Measurements from ENCODE around the gene IL21R.
"Not testable (repeated sequence)": the region's sequence is repeated elsewhere in the genome, so short reads cannot be mapped to it uniquely, and the experiment has no call there.

IL21R gene

GRCh38 chr16:27428026-27428785 lies 26.2 kb downstream of the IL21R start:
- no peak for DNase-seq

DNA sequence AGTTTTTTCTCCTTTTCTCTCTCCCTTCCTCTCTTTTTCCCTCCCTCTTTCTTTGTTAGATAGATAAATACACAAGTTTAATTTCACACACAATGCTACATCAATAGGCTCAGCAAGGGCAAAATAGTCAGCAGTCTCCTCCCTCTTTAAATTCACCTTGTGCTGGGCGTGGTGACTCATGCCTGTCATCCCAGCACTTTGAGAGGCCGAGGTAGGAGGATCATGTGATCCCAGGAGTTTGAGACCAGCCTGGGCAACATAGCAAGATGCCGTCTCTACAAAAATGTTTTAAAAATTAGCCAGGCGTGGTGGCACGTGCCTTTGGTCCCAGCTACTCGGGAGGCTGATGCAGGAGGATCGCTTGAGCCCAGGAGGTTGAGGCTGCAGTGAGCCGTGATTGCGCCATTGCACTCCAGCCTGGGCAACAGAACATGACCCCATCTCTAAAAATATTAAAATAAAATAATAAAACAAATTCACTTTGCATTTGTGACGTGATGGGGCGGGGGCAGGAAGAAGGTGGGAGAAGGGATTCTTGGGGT lies 27.4 kb downstream of the IL21R start:
- DNase-seq, result no peak

DNA sequence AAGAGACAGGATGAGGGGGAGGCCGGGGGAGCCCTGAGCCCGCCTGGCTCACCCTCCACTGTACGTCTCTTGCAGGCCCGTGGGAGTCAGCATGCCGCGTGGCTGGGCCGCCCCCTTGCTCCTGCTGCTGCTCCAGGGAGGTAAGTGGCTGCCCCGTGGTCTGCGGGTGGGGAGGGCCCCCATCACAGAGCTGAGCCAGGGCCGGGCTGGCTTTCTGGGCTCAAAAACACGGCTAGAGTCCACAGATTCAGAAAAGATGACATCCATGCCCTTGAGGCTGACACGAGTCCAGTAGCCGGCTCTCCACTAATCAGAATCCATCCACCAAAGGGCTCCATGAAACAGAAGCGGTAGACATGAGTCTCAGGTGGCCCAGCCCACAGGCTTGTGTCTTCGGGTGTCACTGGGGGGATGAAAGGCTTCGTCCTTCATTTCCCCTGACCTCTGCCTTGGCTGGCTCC lies 28.0 kb downstream of the IL21R start:
- DNase-seq, result no peak

DNA sequence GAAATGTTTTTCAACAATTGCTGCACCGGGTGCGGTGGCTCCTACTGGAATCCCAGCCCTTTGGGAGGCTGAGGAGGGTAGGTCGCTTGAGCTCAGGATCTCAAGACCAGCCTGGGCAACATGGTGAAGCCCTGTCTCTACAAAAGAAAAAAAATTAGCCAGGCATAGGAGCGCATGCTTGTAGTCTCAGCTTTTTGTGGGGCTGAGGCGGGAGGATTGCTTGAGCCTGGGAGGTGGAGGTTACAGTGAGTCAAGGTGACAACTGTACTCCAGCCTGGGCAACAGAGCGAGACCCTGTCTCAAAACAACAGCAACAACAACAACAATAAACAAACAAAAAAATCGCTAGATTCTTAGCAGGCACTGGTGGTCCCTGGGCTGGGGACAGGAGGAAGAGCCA lies 28.5 kb downstream of the IL21R start:
- DNase-seq, result no peak

GRCh38 chr16:27430923-27431484 lies 29.0 kb downstream of the IL21R start:
- DNase-seq, result no peak

DNA sequence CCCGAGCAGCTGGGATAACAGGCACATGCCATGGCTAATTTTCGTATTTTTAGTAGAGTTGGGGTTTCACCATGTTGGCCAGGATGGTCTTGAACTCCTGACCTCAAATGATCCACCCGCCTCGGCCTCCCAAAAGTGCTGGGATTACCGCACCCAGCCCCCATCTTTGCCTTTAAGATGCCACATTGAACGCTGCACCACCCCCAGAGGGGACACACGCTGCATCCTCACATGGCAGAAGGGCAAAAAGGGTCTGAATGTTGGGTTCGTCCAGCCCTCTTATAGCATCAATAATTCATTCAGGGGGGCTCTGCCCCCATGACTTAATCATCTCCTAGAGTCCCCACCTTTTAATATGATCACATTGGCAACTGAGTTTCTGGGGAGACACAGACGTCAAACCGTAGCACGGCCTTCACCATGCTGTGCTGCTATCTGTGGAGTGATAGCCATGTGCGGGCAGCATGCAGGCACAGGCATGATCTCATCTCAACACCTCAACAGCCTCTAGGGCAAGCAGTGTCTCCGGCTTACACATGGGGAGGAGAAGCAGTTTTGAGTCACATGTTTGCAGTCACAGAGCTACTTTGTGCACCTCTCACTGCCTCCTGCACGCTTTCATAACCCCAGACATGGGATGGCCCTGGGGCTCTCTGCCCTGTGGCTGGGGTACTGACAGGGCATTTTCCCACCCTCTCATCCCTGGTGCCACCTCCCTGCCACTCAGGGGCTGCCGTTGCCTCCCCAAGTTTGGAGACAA lies 30.0 kb downstream of the IL21R start:
- no peak for DNase-seq

DNA sequence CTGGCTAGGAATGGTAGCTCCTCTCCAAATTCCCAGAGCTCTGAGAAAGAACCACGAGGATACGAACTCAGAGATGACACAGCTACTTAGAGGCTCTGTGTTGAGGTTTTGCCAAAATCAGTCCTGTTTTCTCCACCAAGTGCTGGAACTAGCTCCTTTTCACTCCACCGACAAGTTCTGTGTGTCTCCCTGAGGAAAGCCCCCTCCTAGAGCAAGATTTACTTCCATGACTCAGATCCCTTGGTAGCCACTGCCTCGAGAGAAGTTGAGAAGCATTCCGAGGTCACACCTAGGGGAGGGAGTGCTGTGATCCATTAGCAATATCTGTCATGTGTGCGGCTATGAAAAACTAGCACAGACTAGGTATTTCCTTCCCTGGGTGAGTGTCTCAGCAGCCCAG lies 30.6 kb downstream of the IL21R start:
- no peak for DNase-seq

GRCh38 chr16:27433191-27433590 lies 31.2 kb downstream of the IL21R start:
- DNase-seq, result not testable (repeated sequence)

DNA sequence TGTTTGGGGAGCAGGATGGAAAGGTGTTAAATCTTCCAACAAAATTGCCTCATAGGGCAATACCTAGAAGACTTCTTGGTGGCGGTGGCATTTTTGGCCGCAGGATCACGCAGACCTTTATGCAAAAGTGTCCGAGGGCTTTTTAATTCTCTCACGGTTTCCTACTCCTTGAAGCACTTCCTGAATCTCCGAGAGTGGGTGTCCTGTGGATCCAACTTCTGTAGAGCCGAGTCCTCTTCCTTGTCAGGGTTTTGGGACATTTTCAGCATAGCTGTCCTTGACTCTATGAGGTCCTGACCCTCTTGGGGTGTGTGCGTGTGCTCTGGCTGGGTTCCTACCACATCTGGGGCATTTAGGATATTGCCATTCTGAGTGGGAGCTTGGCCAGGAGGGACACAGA lies 31.7 kb downstream of the IL21R start:
- no peak for DNase-seq

DNA sequence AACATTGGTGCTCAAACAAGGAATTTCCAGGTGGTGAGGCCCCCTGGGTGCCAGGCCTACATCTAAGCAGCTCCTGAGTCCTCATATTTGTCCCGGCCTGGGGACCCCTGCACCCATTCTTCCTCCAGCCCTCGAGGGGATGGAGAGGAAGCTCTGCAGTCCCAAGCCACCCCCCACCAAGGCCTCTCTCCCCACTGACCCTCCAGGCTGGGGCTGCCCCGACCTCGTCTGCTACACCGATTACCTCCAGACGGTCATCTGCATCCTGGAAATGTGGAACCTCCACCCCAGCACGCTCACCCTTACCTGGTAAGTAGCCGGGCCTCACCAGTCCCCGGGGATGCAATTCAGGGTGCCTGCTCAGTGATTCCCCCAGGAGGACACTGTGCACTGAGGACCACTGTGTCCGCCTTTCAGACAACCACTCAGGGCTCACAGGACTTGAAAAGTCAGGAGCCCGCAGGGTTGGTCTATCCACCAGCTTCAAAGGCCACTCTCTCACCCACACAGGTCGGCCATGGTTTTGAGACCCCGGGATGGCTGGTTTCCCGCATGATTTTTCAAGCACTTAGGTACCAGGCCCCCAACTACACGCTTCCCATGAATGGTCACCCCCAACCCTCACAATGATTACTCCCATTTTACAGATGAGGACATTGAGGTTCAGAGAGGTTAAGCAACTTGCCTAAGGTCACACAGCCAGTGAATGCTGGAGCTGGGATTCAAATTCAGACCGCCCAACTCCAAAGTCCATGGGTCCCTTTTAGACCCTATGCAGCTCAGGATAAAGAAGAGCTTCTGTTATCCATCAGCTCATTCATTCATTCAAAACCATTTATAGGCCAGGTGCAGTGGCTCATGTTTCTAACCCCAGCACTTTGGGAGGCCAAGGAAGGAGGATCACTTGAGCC lies 32.4 kb downstream of the IL21R start:
- DNase-seq, result no peak

DNA sequence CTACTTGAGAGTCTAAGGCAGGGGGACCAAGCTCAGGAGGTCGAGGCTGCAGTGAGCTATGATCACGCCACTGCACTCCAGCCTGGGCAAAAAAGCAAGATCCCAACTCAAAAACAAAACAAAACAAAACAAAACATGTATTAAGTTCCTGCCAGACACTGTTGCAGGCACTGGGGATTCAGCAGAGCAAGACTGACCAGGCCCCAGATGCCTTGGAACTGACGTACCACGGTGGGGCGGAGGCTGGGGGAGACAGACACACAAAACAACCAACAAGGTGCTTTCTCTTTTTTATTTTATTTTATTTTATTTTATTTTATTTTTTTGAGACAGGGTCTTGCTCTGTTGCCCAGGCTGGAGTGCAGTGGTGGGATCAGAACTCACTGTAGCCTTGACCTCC lies 33.2 kb downstream of the IL21R start:
- not testable (repeated sequence) for DNase-seq

GRCh38 chr16:27436065-27436464 lies 34.1 kb downstream of the IL21R start:
- no peak for DNase-seq

DNA sequence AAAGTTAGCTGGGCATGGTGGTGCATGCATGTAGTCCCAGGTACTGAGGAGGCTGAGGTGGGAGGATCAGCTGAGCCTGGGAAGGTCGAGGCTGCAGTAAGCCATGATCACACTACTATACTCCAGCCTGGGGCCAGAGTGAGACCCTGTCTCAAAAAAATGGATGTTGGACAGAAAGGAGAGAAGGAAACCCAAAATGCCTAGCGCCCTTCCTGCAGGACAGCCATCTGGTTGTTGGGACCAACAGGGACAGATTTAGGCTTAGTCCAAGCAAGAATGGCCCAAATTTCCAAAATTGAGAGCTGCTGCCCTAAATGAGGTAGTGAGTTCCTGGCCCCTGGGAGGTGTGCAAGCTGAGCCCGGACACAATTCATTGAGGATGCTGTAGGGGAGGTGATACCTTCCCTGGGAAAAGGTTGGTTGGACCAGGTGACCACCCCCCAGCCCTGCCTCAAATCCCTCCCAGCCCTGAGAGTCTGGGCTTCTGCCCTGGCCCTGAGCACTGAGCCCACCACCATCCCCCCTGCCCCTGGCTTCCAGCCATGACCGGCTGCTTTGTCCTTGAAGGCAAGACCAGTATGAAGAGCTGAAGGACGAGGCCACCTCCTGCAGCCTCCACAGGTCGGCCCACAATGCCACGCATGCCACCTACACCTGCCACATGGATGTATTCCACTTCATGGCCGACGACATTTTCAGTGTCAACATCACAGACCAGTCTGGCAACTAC lies 35.1 kb downstream of the IL21R start:
- no peak for DNase-seq

GRCh38 chr16:27437946-27438345 lies 36.0 kb downstream of the IL21R start:
- no peak for DNase-seq

DNA sequence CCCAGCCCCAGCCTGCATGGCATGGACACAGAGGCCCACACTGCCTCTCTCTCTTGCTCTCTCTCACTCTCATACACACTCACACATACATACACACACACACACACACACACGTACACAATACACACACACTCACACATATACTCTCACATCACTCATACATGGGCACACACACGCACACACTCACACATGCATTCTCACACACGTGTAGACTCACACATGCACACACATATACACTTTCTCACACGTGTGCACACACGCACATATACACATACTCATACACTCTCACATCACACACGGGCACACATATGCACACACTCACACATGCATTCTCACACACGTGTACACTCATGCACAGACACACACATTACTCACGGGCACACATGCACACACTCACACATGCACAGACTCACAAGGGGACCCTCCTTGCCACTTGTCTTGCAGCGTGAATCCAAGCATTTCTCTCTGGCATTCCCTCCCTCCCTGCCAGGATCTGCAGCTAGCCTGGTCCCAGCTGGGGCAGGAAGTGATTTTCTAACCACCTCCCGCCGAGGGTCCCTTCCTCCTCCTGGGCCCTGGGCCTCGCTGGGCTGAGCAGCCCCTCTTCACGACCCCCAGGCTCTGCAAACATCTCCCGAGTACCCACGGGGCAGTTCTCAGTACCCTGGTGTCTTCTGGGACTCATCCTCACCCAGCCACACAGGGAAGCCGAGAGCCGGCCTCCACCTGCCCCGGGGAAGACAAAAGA lies 37.5 kb downstream of the IL21R start:
- no peak for DNase-seq

GRCh38 chr16:27441276-27441675 lies 39.3 kb downstream of the IL21R start:
- no peak for DNase-seq

- no peak for DNase-seq
Observed at GRCh38 chr16:27441998-27442397, 40.0 kb downstream of the IL21R start.

- DNase-seq, result no peak
Observed at GRCh38 chr16:27444015-27444414, 42.0 kb downstream of the IL21R start.

- no peak for DNase-seq
Observed at GRCh38 chr16:27444470-27444869, 42.5 kb downstream of the IL21R start.

DNA sequence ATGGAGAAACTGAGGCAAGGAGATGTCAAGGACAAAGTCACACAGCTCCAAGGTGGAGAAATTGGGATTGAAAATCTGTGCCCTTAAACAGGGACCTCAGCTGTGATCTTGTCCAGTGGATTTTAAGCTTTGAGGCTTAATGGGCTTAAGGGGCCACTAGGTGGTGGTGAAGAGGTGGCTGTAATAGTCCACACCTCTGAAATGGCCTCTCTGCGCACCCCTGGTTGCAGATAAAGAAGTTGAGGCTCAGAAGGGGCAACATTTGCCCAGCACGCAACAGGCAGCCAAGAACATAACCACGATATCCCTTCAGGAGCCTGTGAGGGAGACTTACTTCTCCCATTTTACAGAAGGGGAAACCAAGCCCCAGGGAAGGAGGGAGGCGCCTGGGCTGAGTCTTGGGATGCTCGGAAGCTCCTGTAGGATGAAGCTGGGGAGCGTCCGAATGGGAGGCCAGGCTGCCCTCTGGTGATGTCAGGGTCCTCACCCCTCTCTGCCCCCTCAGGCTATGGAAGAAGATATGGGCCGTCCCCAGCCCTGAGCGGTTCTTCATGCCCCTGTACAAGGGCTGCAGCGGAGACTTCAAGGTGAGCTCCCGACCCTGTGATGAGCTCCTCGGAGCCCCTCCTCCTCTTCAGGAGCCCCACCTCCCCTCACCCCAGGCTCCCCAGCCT lies 43.7 kb downstream of the IL21R start:
- no peak for DNase-seq

- DNase-seq, result peak; percentile 87
Observed at GRCh38 chr16:27446721-27447120, 44.7 kb downstream of the IL21R start.

All from CD4-positive, alpha-beta T cell treated with Interleukin-12 subunit alpha and Interleukin-12 subunit beta, for 1 hour (primary cell).